OCI-LY3 (cell line): ENCODE results near the gene GPBAR1.

Experiments used
- H2AFZ ChIP-seq: fragments of 200-600, 300-600 bp; shearing (Covaris generic); 2 replicates; pipeline ENCODE4 v1.6.0; 2014; ENCODE audit warnings: antibody characterized with exemption, low read depth, low read length
- H3K27ac ChIP-seq: fragments of 200-600, 300-600 bp; sonication (generic); 2 replicates; pipeline ENCODE4 v1.5.1; 2014; ENCODE audit warnings: mild to moderate bottlenecking, low read length, moderate library complexity, mixed read lengths
- H3K27me3 ChIP-seq: fragments of 200-600, 300-600 bp; sonication (generic); 2 replicates; pipeline ENCODE4 v1.6.1; 2014; ENCODE audit warnings: low read depth, low read length, mixed read lengths
- H3K36me3 ChIP-seq: fragments of 200-600, 300-600 bp; sonication (generic); replicated peaks from 2 replicates; pipeline ENCODE3; 2014; ENCODE audit warnings: low read depth, low read length, mixed read lengths
- H3K4me1 ChIP-seq: fragments of 300-600, 200-600 bp; sonication (generic); 2 replicates; pipeline ENCODE4 v1.6.1; 2014; ENCODE audit warnings: low read length, mixed read lengths
- H3K4me2 ChIP-seq: fragments of 200-600, 300-600 bp; sonication (generic); 2 replicates; pipeline ENCODE4 v1.6.1; 2014; ENCODE audit warnings: low read length, mixed read lengths
- H3K4me3 ChIP-seq: fragments of 300-600, 200-600 bp; sonication (generic); 2 replicates; pipeline ENCODE4 v1.5.1; 2014; ENCODE audit warnings: antibody characterized with exemption, mild to moderate bottlenecking, low read length, moderate library complexity
- H3K79me2 ChIP-seq: fragments of 300-600, 200-600 bp; shearing (Covaris generic); 2 replicates; pipeline ENCODE4 v1.6.1; 2014; ENCODE audit warnings: mild to moderate bottlenecking, low read length, mixed read lengths
- H3K9ac ChIP-seq: fragments of 300-600, 200-600 bp; shearing (Covaris generic); 2 replicates; pipeline ENCODE4 v1.6.0; 2014; ENCODE audit warnings: mild to moderate bottlenecking, low read length, moderate library complexity
- H3K9me3 ChIP-seq: fragments of 200-600, 300-600 bp; shearing (Covaris generic); 2 replicates; pipeline ENCODE4 v1.6.1; 2014; ENCODE audit warnings: low read length, mixed read lengths; ENCODE audit not compliant: insufficient read depth
- H4K20me1 ChIP-seq: fragments of 200-600, 300-600 bp; sonication (generic); 2 replicates; pipeline ENCODE4 v1.6.1; 2016; ENCODE audit warnings: low read length, mixed read lengths; ENCODE audit not compliant: insufficient read depth
- EZH2phosphoT487 ChIP-seq: fragments of 200-600 bp; shearing (Covaris generic); IDR thresholded peaks from 2 replicates; pipeline ENCODE4 v1.6.1; 2018; ENCODE audit warnings: antibody characterized with exemption, mixed run types, low read depth
- TF ChIP-seq, protein P1 (sequence below): fragments of 200-600, 300-600 bp; sonication (generic); IDR thresholded peaks from 2 replicates; pipeline ENCODE4 v1.5.1; 2014; ENCODE audit warnings: antibody characterized with exemption, low read length, low read depth

The GPBAR1 gene

DNA sequence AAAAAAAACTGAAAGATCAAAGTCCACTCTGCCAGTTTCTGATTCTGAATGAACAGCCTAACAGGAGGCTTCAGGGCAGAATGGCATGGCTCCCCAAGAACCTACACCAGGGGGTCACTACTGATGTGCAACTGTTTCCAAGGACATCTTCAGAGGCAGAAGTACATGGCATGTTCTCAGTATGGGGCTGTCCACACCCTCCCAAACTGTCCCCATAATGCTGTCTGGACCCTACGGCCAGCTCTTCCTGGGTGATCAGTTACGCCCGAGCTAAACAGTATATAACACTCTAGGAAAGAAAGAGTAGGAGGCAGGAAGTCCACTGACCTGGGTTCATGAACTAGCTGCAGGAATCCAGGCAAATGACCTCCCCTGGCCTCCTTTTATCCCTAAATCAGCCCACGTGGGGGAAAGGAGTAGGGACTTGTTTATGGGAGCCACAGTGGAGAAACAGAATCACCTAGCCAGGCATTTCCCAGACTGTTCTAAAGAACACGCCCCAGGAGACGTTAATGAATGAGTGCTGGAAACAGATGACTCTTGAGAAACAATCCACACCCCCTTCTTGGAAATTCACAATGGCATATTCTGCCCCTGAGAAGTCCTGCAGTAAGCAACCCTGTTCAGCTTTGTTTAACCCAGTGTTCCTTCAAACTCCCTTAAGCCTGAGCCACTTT is 29.0 kb downstream of the GPBAR1 start:
- no peaks in the 10 kb centered on the region for H3K36me3 ChIP-seq
- no peak overlapping the region for H3K9ac ChIP-seq
- H3K27me3 ChIP-seq: no peaks in the 10 kb centered on the region
- no peak overlapping the region for H2AFZ ChIP-seq
- TF ChIP-seq EZH2phosphoT487: no peak
- TF ChIP-seq, protein P1, sequence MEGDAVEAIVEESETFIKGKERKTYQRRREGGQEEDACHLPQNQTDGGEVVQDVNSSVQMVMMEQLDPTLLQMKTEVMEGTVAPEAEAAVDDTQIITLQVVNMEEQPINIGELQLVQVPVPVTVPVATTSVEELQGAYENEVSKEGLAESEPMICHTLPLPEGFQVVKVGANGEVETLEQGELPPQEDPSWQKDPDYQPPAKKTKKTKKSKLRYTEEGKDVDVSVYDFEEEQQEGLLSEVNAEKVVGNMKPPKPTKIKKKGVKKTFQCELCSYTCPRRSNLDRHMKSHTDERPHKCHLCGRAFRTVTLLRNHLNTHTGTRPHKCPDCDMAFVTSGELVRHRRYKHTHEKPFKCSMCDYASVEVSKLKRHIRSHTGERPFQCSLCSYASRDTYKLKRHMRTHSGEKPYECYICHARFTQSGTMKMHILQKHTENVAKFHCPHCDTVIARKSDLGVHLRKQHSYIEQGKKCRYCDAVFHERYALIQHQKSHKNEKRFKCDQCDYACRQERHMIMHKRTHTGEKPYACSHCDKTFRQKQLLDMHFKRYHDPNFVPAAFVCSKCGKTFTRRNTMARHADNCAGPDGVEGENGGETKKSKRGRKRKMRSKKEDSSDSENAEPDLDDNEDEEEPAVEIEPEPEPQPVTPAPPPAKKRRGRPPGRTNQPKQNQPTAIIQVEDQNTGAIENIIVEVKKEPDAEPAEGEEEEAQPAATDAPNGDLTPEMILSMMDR: no peak
- peaks cover 34% of the 10 kb centered on the region for H3K4me1 ChIP-seq
- no peaks in the 10 kb centered on the region for H3K9me3 ChIP-seq
- H3K79me2 ChIP-seq: 0 out of 2 replicates have a peak, but pooled peaks cover 2% of the 10 kb centered on the region
- no peak overlapping the region for H3K4me3 ChIP-seq
- H4K20me1 ChIP-seq: no peaks in the 10 kb centered on the region
- H3K4me2 ChIP-seq: no peak overlapping the region
- no peak overlapping the region for H3K27ac ChIP-seq

DNA sequence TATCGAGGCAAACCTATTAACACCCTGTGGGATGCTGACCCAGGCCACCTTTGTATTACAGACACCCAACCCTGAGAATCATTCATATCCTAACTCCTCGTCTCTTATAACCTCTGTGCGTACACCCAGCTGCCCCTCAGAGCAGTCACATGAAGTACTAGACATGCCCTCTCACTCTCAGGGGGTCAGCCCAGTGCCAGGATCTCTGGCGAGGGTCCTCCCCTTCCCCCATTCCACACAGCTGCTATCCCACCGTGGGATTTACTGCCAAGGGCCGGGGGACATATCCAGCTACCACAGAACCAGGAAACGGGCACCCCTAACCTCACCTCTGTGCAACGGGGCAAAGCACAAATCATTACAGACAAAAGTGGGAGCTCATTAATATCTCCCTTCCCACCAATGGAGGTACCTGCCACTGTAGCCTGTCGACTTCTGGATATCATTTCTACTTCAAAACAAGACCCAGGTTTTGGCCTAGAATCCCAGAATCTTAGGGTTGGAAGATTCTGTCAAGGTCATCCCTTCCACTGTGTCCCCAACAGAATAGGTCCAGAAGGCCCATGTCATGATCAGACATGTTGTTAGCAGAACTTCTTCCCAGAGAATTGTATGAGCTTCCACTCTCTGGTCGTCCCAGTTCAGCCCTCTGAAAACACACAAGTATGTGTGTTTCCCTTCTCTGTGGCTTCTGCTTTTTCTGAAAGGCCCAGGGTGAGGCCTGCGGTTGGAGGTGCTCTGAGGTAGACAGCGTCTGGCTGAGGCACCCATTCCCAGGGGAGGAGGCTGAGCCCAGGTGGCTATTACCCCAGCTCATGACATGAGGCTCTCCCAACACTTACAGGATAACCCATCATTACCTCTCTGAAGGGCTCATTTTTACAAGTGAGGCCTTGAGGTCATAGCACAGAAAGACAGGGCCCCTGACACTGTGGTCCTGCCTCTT is 29.8 kb downstream of the GPBAR1 start:
- no peaks in the 10 kb centered on the region for H3K9me3 ChIP-seq
- peak overlapping the region; percentile 79 for H3K4me3 ChIP-seq
- 0 out of 2 replicates have a peak, but pooled peaks cover 2% of the 10 kb centered on the region for H3K79me2 ChIP-seq
- TF ChIP-seq, protein P1: no peak
- no peak for TF ChIP-seq EZH2phosphoT487
- H3K27me3 ChIP-seq: no peaks in the 10 kb centered on the region
- H3K4me2 ChIP-seq: peak overlapping the region; percentile 75
- peak overlapping the region; percentile 26 for H3K27ac ChIP-seq
- H3K36me3 ChIP-seq: no peaks in the 10 kb centered on the region
- H4K20me1 ChIP-seq: no peaks in the 10 kb centered on the region
- peak overlapping the region; percentile 71; the same call in 1 of the 2 replicates for H2AFZ ChIP-seq
- H3K4me1 ChIP-seq: peaks cover 38% of the 10 kb centered on the region
- H3K9ac ChIP-seq: peak overlapping the region; percentile 11; the same call in 1 of the 2 replicates

DNA sequence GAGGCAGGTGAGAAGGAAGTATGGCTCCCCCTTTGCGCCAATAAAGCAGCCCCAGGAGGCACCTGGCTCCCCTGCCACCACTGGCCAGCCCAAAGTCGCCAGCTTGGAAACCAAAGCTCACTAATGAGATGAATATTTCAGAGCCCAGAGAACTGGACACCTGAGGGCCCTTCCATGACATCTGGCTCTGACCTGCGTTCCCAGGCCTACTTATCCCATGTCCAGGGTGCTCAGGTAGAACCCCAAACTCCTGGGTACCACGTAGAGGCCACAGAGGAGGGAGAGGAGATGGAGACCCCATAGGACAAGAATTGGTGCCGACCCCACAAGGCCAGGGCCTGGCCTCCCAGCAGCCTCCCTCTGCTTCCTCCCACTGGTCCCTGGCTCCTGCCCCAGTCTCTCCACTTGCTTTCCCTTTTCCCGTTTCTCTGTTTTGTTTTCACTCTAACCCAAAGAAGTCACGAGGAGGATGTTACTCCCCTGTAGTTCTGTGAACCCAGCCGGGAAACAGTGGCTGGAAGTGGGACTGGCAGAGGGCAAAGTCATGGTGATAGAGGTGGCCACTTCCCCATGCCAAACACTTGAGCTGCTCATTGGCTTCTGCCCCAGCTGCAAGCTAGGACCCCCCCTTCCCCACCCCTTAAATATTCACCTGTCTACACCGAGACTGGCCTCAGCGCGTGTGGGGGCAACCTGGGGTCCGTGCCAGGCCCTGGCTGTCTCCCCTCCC is 30.7 kb downstream of the GPBAR1 start:
- Histone ChIP-seq H3K4me2 (peak overlapping the region; percentile 75), H3K36me3 (no peaks in the 10 kb centered on the region), H3K27me3 (no peaks in the 10 kb centered on the region), H3K27ac (peak overlapping the region; percentile 26; the same call in 1 of the 2 replicates), H3K4me1 (peaks cover 34% of the 10 kb centered on the region), H3K9ac (peak overlapping the region; percentile 65; the same call in 1 of the 2 replicates), H2AFZ (peak overlapping the region; percentile 71; the same call in 1 of the 2 replicates), H3K79me2 (no peaks in the 10 kb centered on the region), H4K20me1 (no peaks in the 10 kb centered on the region), H3K4me3 (peak overlapping the region; percentile 79), H3K9me3 (no peaks in the 10 kb centered on the region)
- TF ChIP-seq, protein P1: no peak
- no peak for TF ChIP-seq EZH2phosphoT487
